Measurements from ENCODE around the gene RAB4A. TPM values are rescaled to one million over a fixed set of nuclear protein-coding genes. Genes with fewer than 3 reads are reported as not detected.
A peak's percentile ranks its signal among the peaks of the same experiment; 100 is the strongest.

RAB4A gene
- total RNA-seq = 10 to 100 TPM; 12.5 to 69.0 TPM

- intact Hi-C loops (cut with DNase I) = no loop called here
- Histone ChIP-seq H3K36me3 (replicated peaks in 1 of 2; ENCODE audit: insufficient read depth in 1 of 2, low read depth in 2 of 2) (no peaks in the 10 kb centered on the region), H3K27me3 (no peaks in the 10 kb centered on the region), H3K9me3 (no peaks in the 10 kb centered on the region), H3K4me1 (peaks cover 51% of the 10 kb centered on the region), H3K4me3 (peak within 1 kb of the TSS; percentile 13 to 32), H3K27ac (peak within 1 kb of the TSS; percentile 92 to 96 (median 94))
- TF ChIP-seq CTCF (IDR thresholded peaks at IDR 0.05) (no peak), POLR2A (IDR thresholded peaks at IDR 0.05) (peak; percentile 75 to 88 (median 82))
- ATAC-seq = peak; percentile 91
- 4 to 6% methylated on average over 33 to 76 of the region's 95 CpGs for WGBS, 2 donors
- DNase-seq = peak; percentile 90 to 93 (median 92)
Observed at GRCh38 chr1:229270547-229271447, at the start of gene RAB4A. TSS of gene RAB4A (plus strand) at chr1:229271111. CDS start at chr1:229271340, 229 bp downstream.

GRCh38 chr1:229222081-229222480 is 48.8 kb upstream of the RAB4A start:
- no peaks in the 10 kb centered on the region for H3K36me3 ChIP-seq (replicated peaks in 1 of 2; ENCODE audit: insufficient read depth in 1 of 2, low read depth in 2 of 2)
- H3K9me3 ChIP-seq = no peaks in the 10 kb centered on the region
- peaks cover 43% of the 10 kb centered on the region for H3K4me1 ChIP-seq
- intact Hi-C loops (cut with DNase I) = no loop called here
- WGBS, 2 donors = 97 to 98% methylated on average over 3 of the region's 3 CpGs
- peak overlapping the region; percentile 79 to 97 (median 88) for H3K27ac ChIP-seq
- TF ChIP-seq CTCF (IDR thresholded peaks at IDR 0.05) (no peak), POLR2A (IDR thresholded peaks at IDR 0.05) (no peak)
- H3K27me3 ChIP-seq = no peaks in the 10 kb centered on the region
- DNase-seq = no peak
- no peak for ATAC-seq
- no peak overlapping the region for H3K4me3 ChIP-seq

- DNase-seq = peak; percentile 74 to 87 (median 81)
- H3K4me3 ChIP-seq = no peak overlapping the region
- H3K27me3 ChIP-seq = no peaks in the 10 kb centered on the region
- TF ChIP-seq CTCF (IDR thresholded peaks at IDR 0.05) (peak in 1 of 7 experiments; percentile 22), POLR2A (IDR thresholded peaks at IDR 0.05) (peak in 2 of 3 donors; percentile 38 to 46)
- no peaks in the 10 kb centered on the region for H3K9me3 ChIP-seq
- H3K27ac ChIP-seq = peak overlapping the region; percentile 56 to 97 (median 76)
- intact Hi-C loops (cut with DNase I) = no loop called here
- no peaks in the 10 kb centered on the region for H3K36me3 ChIP-seq (replicated peaks in 1 of 2; ENCODE audit: insufficient read depth in 1 of 2, low read depth in 2 of 2)
- peak; percentile 55 for ATAC-seq
- 20 to 27% methylated on average over 8 of the region's 8 CpGs for WGBS, 2 donors
- peaks cover 48% of the 10 kb centered on the region for H3K4me1 ChIP-seq
Observed at GRCh38 chr1:229223498-229223897, 47.4 kb upstream of the RAB4A start.

- Histone ChIP-seq H3K27ac (peak overlapping the region in 2 of 4 donors; percentile 91 to 97), H3K27me3 (no peaks in the 10 kb centered on the region), H3K36me3 (replicated peaks in 1 of 2; ENCODE audit: insufficient read depth in 1 of 2, low read depth in 2 of 2) (no peaks in the 10 kb centered on the region), H3K9me3 (no peaks in the 10 kb centered on the region), H3K4me3 (no peak overlapping the region), H3K4me1 (peaks cover 54% of the 10 kb centered on the region)
- DNase-seq = no peak
- TF ChIP-seq CTCF (IDR thresholded peaks at IDR 0.05) = no peak
- TF ChIP-seq POLR2A (IDR thresholded peaks at IDR 0.05) = no peak
- 76 to 93% methylated on average over 2 of the region's 2 CpGs for WGBS, 2 donors
- ATAC-seq = no peak
- intact Hi-C loops (cut with DNase I) = no loop called here
Observed at GRCh38 chr1:229224308-229224707, 46.6 kb upstream of the RAB4A start.

Data from body of pancreas (tissue), 4 donors.